ENCODE results near the gene TMEM33.

- no peak for TF ChIP-seq POLR2A (IDR thresholded peaks at IDR 0.05)
- no peak for TF ChIP-seq CTCF (IDR thresholded peaks at IDR 0.05)
These were observed 46.2 kb downstream of the TMEM33 start, which contains the start of gene DCAF4L1 for GRCh38 chr4:41981456-41981855.

Data from Peyer's patch (tissue), 4 donors.